Right renal pelvis (tissue), 4 donors: ENCODE measurements around the gene COPS6. TPM values are rescaled to one million over a fixed set of nuclear protein-coding genes. Genes with fewer than 3 reads are reported as not detected.
"Not testable (repeated sequence)": the region's sequence is repeated elsewhere in the genome, so short reads cannot be mapped to it uniquely, and the experiment has no call there.

ENCODE experiments used
- DNase-seq, 4 donors: peaks; one replicate each; pipeline ENCODE4 v3.0.0-alpha.2; 2013; ENCODE audit warnings: low read depth in 4 of 4, low spot score in 3 of 4, missing footprints in 1 of 4
- polyA plus RNA-seq, 4 donors: library from polyadenylated mRNA; unstranded; fragments of 120-200 nt; gene quantifications; one replicate each; pipeline ENCODE4 v1.2.1, GENCODE V29; 2013; ENCODE audit not compliant: insufficient read length in 4 of 4

The COPS6 gene
- polyA plus RNA-seq, 4 donors, result 127 to 138 (median 134) TPM

DNA sequence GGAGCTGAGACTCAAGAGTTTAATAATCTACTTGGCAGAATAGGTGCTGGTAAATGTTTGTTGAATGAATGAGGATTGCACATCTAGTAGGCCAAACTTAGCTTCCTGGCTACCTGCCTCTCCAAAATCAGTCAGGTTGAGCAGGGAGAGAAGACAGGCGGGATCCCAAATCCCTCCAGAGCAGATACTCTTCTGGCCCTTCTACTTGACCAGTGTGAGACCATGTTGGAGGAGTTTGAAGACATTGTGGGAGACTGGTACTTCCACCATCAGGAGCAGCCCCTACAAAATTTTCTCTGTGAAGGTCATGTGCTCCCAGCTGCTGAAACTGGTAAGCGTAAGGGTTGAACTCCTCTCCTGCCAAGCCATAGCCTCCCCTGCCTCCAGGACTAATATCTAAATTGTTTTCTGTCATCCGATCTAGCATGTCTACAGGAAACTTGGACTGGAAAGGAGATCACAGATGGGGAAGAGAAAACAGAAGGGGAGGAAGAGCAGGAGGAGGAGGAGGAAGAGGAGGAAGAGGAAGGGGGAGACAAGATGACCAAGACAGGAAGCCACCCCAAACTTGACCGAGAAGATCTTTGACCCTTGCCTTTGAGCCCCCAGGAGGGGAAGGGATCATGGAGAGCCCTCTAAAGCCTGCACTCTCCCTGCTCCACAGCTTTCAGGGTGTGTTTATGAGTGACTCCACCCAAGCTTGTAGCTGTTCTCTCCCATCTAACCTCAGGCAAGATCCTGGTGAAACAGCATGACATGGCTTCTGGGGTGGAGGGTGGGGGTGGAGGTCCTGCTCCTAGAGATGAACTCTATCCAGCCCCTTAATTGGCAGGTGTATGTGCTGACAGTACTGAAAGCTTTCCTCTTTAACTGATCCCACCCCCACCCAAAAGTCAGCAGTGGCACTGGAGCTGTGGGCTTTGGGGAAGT, 35.8 kb downstream of the COPS6 start:
- DNase-seq, result no peak

DNA sequence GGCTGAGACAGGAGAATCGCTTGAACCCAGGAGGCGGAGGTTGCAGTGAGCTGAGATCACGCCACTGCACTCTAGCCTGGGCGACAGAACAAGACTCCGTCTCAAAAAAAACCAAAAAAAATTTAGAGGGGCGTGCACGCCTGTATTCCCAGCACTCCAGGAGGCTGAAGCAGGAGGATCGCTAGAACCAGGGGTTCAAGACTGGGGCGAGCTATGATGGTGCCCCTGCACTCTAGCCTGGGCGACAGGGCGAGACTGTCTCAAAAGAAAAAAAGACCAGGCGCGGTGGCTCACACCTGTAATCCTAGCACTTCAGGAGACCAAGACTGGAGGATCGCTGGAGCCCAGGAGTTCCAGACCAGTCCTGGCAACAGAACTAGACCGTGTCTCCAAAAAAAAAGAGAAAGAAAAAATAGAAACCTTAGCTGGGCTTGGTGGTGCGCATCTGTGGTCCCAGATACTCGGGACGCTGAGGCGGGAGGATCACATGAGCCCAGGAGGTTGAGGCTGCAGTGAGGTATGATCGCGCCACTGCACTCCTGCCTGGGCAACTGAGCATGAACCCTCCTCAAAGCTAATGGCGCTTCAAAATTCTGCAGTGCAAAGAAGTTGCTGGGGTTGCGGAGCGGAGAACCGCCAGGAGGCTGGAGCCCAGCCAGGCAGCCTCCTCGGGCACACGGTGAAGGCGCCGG, 37.6 kb downstream of the COPS6 start:
- DNase-seq, result no peak

DNA sequence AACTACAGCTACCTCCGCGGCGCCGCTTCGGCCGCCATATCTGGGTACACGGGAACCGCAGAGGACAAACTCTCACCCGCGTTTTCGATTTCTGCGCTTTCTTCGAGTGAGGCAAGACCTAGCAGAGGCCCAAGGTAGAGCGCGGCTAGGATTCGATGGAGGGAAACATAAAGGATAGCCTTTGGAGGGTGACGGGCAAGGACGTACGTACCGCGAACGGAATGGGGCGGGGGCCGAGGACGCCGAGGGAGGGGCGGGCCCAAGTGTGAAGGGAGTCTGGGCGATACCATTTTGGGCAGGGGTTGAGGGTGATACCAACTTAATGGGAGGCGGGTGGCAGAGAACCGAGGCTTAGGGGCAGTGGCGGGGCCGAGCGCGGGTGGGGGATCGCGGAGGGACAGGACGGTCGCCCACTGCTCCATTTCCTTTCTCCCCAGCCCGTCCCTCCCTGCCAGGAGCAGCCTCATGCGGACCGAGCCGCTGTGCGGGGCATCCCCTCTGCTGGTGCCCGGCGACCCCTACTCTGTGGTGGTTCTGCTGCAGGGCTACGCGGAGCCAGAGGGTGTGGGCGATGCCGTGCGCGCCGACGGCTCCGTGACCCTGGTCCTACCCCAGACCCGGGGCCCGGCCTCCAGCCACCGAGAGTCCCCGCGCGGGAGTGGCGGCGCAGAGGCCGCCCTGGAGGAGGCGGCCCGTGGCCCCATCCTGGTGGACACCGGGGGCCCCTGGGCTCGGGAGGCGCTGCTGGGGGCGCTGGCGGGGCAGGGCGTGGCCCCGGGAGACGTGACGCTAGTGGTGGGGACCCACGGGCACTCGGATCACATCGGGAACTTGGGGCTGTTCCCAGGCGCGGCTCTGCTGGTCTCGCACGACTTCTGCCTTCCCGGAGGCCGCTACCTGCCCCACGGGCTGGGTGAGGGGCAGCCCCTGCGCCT, 38.4 kb downstream of the COPS6 start, which contains the start of gene MBLAC1:
Gene MBLAC1, plus strand, starts transcription at position 37 of the 935 bp plus-strand sequence. Its CDS starts 429 bp downstream, at position 466.
- peak; percentile 92 to 95 (median 94) for DNase-seq

DNA sequence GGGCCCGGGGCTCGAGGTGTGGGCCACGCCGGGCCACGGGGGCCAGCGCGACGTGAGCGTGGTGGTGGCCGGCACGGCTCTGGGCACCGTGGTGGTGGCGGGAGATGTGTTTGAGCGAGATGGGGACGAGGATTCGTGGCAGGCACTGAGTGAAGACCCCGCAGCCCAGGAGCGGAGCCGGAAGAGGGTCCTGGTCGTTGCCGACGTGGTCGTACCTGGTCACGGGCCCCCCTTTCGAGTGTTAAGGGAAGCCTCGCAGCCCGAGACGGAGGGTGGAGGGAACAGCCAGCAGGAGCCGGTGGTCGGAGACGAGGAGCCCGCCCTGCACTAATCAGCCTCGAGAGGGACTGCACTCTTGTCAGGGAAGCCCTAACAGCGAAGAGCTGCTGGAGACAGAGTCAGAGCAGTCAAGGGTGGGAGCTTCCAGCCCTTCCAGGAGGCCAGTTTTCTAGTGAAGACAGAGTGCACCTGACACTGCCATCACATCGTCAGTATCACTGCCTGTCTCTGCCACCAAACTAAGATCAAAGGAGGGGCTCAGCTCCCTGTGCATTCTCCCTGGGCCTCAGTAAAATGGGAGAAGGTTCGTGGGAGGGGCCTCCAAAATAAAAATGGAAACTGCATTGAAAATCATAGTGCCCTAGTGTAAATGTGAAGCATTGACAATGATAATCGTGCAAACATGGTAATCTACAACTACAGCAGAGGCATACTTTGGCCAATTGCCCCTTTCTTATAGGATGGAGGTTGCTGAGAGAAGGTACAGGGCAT, 39.3 kb downstream of the COPS6 start:
- no peak for DNase-seq

DNA sequence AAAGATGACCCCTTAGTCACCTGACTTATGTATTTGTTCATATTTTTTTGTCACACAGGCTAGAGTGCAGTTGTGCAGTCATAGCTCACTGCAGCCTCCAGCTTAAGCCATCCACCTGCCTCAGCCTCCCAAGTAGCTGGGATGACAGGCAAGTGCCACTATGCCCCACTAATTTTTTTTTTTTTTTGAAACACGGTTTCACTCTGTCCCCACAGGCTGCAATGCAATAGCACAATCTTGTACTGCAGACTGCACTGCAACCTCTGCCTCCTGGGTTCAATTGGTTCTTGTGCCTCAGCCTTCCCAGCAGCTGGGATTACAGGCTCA, 39.8 kb downstream of the COPS6 start:
- no peak for DNase-seq

DNA sequence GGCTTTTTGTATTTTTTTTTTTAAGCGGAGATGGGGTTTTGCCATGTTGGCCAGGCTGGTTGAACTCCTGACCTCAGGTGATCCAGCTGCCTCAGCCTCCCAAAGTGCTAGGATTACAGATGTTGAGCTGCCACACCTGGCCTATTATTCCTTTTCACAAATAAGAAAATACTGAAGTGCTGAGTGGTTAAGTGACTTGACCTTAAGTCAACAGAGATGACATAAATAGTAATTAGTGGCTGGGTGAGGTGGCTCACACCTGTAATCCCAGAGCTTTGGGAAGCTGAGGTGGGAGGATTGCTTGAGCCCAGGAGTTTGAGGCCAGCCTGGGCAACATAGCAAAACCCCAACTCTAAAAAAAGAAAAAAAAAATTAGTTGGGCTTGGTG, 41.4 kb downstream of the COPS6 start:
- DNase-seq, result not testable (repeated sequence)

DNA sequence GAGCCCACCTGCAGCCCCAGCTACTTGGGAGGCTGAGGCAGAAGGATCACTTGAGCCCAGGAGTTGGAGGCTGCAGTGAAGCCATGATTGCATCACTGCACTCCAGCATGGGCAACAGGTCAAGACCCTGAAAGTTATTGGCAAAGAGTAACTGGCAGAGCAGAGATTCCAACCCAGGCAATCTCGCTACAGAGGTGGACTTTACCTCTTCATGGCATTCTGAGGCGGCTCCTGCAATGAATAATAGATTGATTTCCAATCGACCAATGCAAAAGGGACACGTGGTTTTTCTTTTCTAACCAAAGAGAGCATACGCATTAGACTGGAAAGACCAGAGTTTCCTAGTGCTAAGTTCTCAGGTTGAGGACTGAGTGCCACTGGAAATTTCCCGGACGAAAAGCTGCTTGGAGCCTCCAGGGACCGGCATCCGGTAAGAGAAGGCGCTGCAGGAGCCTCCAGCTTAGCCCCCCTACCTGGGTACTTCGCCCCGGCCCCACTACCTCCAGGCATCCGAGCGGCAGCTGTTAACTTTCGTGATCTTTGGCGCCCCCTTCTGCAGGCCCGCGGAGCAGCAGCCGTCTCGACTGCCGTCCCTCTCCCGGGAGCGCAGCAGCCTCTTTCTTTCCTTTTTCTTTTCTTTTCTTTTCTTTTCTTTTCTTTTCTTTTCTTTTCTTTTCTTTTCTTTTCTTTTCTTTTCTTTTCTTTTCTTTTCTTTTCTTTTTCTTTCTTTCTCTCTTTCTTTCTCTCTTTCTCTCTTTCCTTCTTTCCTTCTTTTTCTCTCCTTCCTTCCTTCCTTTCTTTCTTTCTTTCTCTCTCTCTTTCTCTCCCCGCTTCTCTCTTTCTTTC, 42.1 kb downstream of the COPS6 start:
- peak in 2 of 4 donors; percentile 37 to 69 for DNase-seq

DNA sequence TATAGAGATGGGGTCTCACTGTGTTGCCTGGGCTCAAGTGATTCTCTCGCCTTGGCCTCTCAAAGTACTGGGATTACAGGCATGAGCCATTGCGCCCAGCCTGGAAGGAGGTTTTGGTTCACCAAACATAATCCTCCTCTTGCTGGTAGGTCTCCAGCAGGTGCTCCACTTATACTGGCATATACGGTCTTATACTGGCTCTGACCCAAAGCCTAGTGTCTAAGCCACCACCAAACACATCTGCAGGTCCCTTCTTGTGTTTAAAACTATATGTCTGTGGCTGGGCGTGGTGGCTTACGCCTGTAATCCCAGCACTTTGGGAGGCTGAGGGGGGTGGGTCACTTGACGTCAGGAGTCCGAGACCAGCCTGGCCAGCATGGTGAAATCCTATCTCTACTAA, 43.4 kb downstream of the COPS6 start:
- no peak for DNase-seq

DNA sequence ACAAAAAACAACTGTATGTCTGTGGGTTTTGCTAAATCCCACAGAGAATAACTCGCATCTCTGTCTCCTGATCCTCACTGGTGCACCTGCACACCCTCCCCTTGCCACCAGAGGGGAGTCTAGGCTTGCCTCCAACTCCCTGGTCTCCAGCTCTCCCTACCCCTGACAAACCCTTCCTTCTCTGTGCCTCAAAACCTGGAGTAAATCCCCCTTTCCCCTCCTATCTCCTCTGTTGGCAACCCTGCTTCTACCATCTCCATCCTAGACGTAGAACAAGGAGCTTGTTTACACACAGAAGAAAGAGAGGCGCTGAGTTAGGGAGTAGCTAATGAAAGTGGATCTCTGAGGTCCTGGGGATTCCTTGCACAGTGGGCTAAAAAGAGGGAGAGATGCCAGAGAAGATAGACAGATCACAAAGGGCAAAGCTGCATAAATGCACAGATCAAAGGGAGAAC, 44.0 kb downstream of the COPS6 start:
- no peak for DNase-seq

DNA sequence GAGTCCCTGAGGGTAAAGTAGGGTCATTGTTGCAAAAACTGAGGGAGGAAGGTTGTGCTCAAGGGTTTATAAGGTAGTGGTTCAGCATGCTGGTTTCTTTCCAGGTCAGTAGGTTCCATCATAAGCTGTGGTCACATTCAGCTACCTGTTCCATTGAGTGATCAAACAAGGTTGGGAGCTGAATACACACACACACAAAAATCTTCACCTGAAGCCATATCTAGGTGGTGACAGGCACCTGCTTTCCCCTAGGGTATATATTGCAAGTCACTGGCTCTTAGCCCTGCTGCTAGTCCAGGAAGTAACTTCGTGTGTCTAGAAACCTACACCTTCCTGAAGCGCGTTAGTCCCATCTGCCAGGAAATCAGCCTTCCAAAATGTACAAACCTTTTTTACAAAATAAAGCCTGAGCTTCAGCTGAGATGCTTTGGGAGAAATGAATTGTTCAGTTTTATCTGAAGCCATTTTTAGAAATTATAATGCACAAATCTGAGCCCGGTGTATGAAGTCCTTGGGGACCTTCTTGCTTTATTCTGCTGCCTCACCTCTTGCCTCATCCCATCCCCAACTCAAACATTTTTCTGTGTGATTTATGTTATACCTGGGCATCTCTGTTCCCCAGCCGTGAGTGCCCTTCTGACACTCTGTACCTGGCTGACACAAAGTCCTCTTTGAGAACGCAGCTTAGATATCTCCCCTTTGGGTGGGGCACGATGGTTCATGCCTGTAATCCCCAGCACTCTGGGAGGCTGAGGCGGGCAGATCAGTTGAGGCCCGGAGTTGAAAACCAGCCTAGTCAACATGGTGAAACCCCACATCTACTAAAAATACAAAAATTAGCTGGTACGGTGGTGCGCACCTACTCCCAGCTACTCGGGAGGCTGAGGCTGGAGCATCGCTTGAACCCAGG, 49.3 kb downstream of the COPS6 start:
- DNase-seq, result no peak

DNA sequence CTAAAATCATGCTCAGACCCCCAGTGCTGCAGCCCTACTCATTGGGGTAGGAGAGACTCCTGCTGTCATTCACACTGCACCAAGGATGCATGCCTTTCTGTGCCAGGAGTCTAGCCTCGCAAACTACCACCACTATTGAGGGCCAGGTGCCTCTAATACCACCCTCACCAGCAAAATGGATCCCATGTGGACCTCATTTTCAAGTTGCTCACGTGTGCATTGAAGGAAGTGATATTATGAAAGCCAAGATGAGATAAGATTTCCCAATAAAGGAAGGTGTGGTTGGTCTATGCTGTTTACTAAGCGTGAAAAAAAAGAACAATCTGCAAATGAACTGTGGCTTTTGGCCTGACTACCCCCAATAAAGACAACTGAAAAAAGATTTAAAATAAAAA, 52.8 kb downstream of the COPS6 start:
- no peak for DNase-seq

Other genes starting within 250 kb of the COPS6 start
- gene OR2AE1, start 211.9 kb upstream of the COPS6 start, polyA plus RNA-seq, result not detected
- gene TRIM4, start 169.4 kb upstream of the COPS6 start, polyA plus RNA-seq, result 10 to 100 TPM; 34.8 to 44.8 (median 36.2) TPM
- 1 to 10 TPM in 3 of 4 donors, under 1 TPM in 1; 0.60 to 1.4 (median 1.1) TPM for gene GJC3, start 159.3 kb upstream of the COPS6 start, polyA plus RNA-seq
- 10 to 100 TPM; 47.6 to 77.5 (median 61.3) TPM for gene AZGP1, start 112.9 kb upstream of the COPS6 start, polyA plus RNA-seq
- gene ZKSCAN1, start 73.4 kb upstream of the COPS6 start, polyA plus RNA-seq, result 10 to 100 TPM; 47.3 to 57.0 (median 50.4) TPM
- 10 to 100 TPM; 20.4 to 21.8 (median 21.5) TPM for gene ZSCAN21, start 39.2 kb upstream of the COPS6 start, polyA plus RNA-seq
- gene ZNF3, start 7.2 kb upstream of the COPS6 start, polyA plus RNA-seq, result 10 to 100 TPM; 45.5 to 53.9 (median 53.3) TPM
- gene MCM7, start 12.4 kb downstream of the COPS6 start, polyA plus RNA-seq, result 100 to 1,000 TPM; 136 to 158 (median 148) TPM
- 10 to 100 TPM; 23.7 to 36.2 (median 31.5) TPM for gene AP4M1, start 12.7 kb downstream of the COPS6 start, polyA plus RNA-seq
- 10 to 100 TPM; 53.9 to 64.5 (median 60.1) TPM for gene TAF6, start 30.4 kb downstream of the COPS6 start, polyA plus RNA-seq
- 10 to 100 TPM; 35.7 to 49.0 (median 43.3) TPM for gene CNPY4, start 30.7 kb downstream of the COPS6 start, polyA plus RNA-seq
- gene MBLAC1, start 38.0 kb downstream of the COPS6 start, polyA plus RNA-seq, result 1 to 10 TPM; 1.2 to 2.6 (median 1.5) TPM
- 100 to 1,000 TPM in 2 of 4 donors, 10 to 100 TPM in 2; 90.5 to 126 (median 97.4) TPM for gene LAMTOR4, start 59.9 kb downstream of the COPS6 start, polyA plus RNA-seq
- gene TRAPPC14, start 69.8 kb downstream of the COPS6 start, polyA plus RNA-seq, result 10 to 100 TPM; 20.2 to 24.5 (median 21.3) TPM
- 1 to 10 TPM; 5.7 to 7.1 (median 6.4) TPM for gene GAL3ST4, start 79.6 kb downstream of the COPS6 start, polyA plus RNA-seq
- gene GPC2, start 88.4 kb downstream of the COPS6 start, polyA plus RNA-seq, result 10 to 100 TPM in 1 of 4 donors, 1 to 10 TPM in 3; 8.7 to 14.5 (median 9.3) TPM
- gene STAG3, start 88.9 kb downstream of the COPS6 start, polyA plus RNA-seq, result 10 to 100 TPM; 11.7 to 16.6 (median 12.9) TPM
- 1 to 10 TPM; 3.7 to 4.7 (median 4.4) TPM for gene PVRIG, start 131.0 kb downstream of the COPS6 start, polyA plus RNA-seq
- 1 to 10 TPM; 6.9 to 7.8 (median 7.7) TPM for gene SPDYE3, start 218.7 kb downstream of the COPS6 start, polyA plus RNA-seq